HG02973 (cell line): Measurements from ENCODE around the gene AP3B2.
"Not testable (repeated sequence)": the region's sequence is repeated elsewhere in the genome, so short reads cannot be mapped to it uniquely, and the experiment has no call there.

Experiments
- ATAC-seq: cut with Tn5 transposase; IDR thresholded peaks from one replicate; pipeline ENCODE4 v1.9.1; 2021; ENCODE audit warnings: moderate library complexity; ENCODE audit not compliant: unreplicated experiment

The AP3B2 gene

GRCh38 chr15:82709421-82710207 is at the start of gene AP3B2:
AP3B2 (minus strand) TSS chr15:82709875; CDS start chr15:82709706, 169 bp downstream.
- peak; percentile 92 for ATAC-seq

DNA sequence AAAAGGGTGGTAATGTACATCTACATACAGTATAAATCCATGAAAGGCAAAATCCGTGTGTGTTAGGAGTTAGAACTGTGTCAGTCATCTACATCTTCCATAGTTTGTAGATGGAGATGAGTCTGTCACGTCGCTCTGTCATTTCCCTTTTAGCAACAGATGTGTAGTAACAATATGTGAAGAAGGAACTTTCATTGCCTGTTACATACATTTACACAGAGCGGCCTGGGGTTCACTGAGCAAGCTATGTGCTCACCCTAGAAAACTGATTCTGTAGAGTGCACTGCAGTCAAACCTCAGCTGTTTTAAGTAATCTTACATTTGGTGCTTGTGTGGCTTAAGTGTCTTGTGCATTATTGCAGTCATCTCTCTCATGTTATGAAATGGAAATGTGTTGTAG is 41.6 kb upstream of the AP3B2 start:
- ATAC-seq = no peak

DNA sequence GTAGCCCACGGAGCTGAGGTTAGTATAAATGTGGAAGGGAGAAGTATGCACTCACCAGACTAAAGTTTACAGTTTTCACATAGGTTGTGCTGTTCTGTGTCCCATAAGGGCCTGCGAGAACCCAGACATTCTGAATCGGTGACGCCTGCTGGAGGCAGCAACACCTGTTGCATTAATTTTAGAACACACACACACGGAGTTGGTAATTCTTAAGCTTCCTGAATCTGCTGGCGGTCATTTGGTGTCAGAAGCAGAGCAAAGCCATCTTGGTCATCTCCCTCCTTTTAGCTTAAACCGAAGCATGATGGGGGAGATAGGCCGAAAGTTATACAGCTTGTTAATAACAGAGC is 41.1 kb upstream of the AP3B2 start:
- peak; percentile 33 for ATAC-seq

GRCh38 chr15:82749951-82750830 is 40.5 kb upstream of the AP3B2 start:
- ATAC-seq = peak; percentile 83

- ATAC-seq = no peak
These were observed 38.6 kb upstream of the AP3B2 start for GRCh38 chr15:82748315-82748714.

DNA sequence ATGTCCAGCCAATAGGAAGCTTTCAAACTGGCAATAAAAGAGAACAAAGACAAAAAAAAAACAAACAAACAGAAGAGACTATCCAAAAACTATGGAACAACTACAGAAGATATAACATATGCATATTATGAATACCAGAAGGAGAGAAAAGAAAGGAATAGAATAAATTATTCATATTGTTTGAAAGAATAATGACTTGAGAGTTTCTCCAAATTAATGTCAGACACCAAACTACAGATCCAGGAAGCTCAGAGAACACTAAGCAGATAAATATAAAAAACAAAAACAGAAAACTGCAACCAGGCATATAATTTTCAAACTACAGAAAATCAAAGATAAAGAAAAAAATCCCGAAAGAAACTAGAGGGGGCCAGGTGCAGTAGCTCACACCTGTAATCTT is 34.1 kb upstream of the AP3B2 start:
- no peak for ATAC-seq

DNA sequence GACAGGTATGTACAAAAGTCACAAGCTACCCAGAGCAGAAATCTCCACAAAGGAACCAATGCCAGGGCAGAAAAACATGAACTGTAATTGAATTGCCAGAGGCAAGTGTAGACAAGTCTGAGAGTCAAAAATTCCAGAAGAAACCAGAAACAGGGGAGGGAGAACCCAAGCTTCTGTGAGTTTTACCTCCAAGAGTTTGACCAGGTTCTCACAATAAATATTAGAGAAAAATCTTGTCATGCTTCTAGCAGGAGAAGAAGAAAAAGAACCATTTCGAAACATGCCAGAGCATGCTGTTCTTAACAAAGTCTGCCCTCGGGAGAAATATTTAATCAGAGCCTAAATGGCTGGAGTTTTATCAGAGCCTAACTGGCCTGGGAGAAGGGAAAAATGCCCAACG is 32.5 kb upstream of the AP3B2 start:
- ATAC-seq = no peak

GRCh38 chr15:82739086-82739485 is 29.4 kb upstream of the AP3B2 start:
- no peak for ATAC-seq

- no peak for ATAC-seq
These were observed 28.3 kb upstream of the AP3B2 start for GRCh38 chr15:82737975-82738374.

- ATAC-seq = no peak
These were observed 21.9 kb upstream of the AP3B2 start for GRCh38 chr15:82731527-82731926.

DNA sequence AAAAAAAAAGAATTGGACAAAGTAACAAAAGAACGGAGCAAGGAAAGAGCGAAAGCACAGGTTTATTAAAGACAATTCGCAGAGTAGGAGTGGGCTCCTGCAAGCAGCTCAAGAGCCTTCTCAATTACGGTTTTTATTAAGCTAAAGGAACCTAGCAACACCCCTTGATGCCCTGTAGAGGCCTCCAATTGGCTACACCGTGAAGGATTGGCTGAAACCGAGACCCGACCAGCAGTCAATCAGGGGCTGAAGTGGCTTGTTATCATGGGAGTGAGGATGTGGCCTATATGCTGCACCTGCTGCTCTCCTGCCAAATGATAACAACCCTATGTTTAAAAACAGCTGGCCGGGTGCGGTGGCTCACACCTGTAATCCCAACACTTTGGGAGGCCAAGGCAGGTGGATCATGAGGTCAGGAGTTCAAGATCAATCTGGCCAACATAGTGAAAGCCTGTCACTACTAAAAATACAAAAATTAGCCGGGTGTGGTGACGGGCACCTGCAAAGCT is 20.4 kb upstream of the AP3B2 start:
- no peak for ATAC-seq

- no peak for ATAC-seq
These were observed 17.1 kb upstream of the AP3B2 start for GRCh38 chr15:82726816-82727215.

GRCh38 chr15:82715003-82715402 is 5.3 kb upstream of the AP3B2 start:
- ATAC-seq = no peak

DNA sequence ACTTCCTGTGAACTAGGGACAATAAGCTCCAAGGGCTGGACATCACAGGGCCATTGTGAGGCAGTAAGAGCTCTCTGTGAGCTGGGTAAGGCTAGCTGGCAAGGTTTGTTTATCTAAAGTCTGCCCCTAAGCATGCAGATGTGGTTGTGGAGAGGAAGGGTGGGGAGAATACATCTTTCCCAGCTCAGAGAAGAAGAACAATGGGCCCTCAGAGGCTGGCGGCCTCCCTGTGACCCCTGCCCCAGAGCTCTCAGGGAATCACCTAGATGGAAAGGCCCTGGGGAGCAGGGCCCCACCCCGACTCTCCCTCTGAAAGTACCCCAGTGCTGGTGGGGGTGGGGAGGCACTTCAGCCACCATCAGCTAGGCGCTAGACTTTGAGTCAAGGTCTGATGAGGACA is 4.3 kb upstream of the AP3B2 start:
- ATAC-seq = no peak

DNA sequence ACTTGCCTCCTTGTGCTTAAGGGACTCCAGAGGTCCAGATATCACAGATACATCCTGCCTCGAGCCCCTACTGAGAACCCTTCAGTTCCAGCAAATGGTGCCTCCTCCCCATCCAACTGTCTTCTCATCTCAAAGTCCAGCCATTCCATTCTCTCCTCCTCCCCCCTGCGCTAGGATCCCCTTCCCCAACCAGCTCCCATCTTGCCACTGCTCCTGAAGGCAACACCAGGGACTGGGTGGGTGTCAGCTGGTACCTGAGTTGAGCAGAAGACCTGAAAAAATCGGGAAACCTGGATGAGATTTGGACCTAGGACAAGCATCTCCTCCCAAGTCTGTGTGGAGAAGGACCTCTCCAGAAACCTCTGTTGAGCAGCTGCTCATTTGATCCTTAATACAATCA is 2.4 kb upstream of the AP3B2 start:
- ATAC-seq = no peak

DNA sequence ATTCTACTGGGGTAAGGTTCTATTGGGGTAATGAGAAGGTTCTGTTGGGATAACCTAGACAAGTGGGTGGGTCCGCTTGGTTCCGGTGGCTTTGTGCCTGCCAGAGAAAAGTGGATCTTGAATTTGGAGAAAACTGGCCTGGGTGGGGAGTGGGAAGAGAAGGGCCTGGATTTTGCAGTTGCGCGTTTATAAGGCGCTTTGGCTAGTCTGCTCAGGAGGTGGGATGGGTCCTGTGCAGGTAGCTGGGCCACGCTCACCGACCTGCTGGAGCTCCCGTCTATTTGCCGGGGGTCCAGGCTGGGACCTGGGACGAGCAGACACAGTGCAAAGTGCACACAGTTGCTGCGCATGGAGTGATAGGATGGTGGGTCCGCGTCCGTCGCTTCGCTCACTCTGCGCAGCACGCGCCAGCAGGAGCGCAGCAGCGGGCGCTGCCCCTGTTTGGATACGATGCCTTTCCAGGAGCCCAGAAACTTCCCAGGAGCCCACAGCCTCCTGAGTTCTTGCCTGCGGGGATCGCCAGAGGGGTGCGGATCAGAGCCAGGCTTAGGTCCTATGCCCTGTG is 1.3 kb upstream of the AP3B2 start:
- ATAC-seq = no peak

DNA sequence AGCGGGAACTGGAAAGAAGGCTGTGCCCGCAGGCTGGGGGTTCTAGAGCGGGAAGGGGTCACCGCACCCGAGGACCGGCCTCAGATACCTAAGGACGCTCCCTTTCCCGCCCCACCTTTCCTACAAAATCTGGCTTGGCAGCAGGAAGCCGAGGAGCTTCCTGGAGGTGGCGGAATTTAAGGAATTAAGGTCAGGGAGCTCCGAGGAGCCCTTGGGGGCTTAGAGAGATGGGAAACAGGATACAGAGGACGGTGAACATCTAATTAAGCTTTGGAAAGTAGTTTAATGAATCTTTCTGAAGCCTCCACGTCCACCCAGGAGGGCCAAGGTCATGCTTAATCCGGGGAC is 507 bp upstream of the AP3B2 start:
- no peak for ATAC-seq

DNA sequence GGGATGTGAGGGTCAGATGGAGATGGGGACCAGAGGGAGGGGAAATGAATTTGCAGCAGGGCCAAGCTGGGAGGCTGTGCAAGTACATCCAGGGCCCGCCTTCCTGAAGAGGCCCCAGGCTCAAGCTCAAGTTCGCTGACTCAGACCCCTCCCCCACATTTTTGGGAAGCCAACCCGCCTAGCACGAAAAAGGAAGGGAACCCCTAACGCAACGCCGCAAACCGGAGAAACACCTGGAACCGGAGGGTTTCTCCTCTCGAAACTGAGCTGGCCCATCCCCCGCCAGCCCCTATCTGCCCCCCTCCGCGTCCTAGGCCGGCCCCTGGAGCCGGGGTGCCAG is 624 bp downstream of the AP3B2 start:
- no peak for ATAC-seq

DNA sequence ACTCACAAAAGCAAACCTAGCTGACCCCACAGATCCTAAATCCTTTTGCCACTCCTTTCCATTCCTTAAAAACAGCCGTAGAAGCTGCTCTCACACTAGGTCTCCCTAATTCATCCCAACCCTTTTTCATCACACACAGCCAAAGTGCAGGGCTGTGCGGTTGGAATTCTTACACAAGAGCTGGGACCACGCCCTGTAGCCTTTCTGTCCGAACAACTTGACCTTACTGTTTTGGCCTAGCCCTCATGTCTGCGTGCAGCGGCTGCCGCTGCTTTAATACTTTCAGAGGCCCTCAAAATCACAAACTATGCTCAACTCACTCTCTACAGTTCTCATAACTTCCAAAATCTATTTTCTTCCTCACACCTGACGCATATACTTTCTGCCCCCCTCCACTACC is 3.8 kb downstream of the AP3B2 start:
- ATAC-seq = not testable (repeated sequence)

DNA sequence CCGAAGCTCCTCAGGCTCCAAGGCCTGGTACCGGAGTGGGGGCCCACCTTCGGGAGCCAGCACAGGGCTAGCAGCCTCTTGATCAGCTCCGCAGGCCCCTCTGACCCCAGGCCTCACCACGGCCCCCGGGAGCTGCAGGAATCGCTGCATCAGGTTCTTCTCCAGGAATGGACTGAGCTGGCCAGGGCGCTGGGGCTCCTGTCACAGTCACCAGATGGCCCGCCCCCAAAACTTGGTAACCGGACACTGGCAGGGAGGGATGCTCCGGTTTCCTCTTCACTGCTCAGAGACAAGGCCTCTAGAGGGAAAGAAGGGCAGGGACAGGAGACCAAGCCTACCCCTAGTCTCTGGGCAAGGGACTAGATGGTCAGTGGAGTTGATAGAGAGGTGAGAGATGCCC is 9.9 kb downstream of the AP3B2 start:
- no peak for ATAC-seq

DNA sequence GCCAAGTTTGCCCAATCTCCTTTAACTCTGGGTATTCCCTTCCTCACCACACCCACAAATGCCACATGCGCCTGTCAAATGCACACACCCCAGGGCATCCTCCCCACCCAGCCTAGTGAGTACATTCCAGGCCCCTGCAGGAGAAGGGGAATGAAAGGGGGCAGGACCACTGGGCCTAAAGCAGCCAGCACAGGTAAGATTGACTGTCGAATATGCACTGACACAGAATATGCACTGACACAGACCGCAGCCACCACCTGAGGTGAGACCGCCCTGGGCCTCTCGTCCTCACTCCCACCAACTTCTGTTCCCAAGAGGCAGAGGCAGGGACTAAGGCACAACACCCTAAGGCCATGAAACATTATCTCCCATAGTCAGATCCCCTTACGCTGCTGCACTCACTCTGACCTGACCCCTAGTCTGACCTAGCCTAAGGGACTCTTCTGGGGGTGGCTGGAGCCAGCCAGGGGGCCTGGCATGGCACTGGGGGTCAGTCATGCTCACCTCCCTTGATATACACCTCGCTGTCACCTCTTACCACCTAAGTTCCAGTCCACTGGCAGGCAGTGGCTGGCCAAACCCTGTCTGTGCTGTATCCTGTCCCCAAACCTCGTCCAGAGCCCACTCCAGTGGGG is 10.8 kb downstream of the AP3B2 start:
- no peak for ATAC-seq
